SK-N-SH (cell line): ENCODE results near the gene CBFA2T3. TPM values are rescaled to one million over a fixed set of nuclear protein-coding genes. Genes with fewer than 3 reads are reported as not detected.

ENCODE experiments used
- CTCF ChIA-PET: fragments of 300-600, 350-600 bp; formaldehyde crosslinking; extraction: SDS; loops from one replicate; lab custom pipeline; 2021; lab: Yijun Ruan, JAX
- POLR2A ChIA-PET: fragments of 350-600 bp; sonication (Branson Sonifier 250); formaldehyde crosslinking; extraction: SDS; loops from one replicate; lab custom pipeline; 2020; ENCODE audit warnings: antibody characterized with exemption, inconsistent platforms; lab: Yijun Ruan, JAX
- DNase-seq: peaks from one replicate; pipeline ENCODE4 v3.0.0; 2012
- H2AFZ ChIP-seq: fragments of 200-600 bp; sonication (generic); 2 replicates; pipeline ENCODE4 v1.8.1; 2016; ENCODE audit warnings: antibody characterized with exemption, mild to moderate bottlenecking, low read depth
- H3F3A ChIP-seq: fragments of 200-600 bp; sonication (generic); replicated peaks from 2 replicates; pipeline ENCODE3; 2016; ENCODE audit warnings: antibody characterized with exemption, mild to moderate bottlenecking; ENCODE audit not compliant: insufficient read depth
- H3K27ac ChIP-seq, 2 experiments: fragments of 200-500 bp in 1 of 2; fragments of 200-600 bp in 1 of 2; sonication (Bioruptor generic) in 1 of 2; sonication (generic), shearing (Covaris generic) in 1 of 2; 2 replicates each; pipeline versions ENCODE4 v1.5.1 to v1.6.1; 2014 to 2016; ENCODE audit warnings: low read depth in 2 of 2, inconsistent platforms in 1 of 2, low read length in 1 of 2, mild to moderate bottlenecking in 1 of 2, mixed read lengths in 1 of 2
- H3K27me3 ChIP-seq: fragments of 200-600 bp; sonication (generic), shearing (Covaris generic); 2 replicates; pipeline ENCODE4 v1.6.1; 2016; ENCODE audit warnings: mixed run types; ENCODE audit not compliant: insufficient read depth
- H3K36me3 ChIP-seq, 2 experiments: fragments of 200-500 bp in 1 of 2; fragments of 200-600 bp in 1 of 2; sonication (Bioruptor generic) in 1 of 2; sonication (generic) in 1 of 2; replicated peaks in 1 of 2; 2 replicates each; pipeline versions ENCODE3 to v1.5.1; 2014 to 2016; ENCODE audit warnings: low read length in 1 of 2, mild to moderate bottlenecking in 1 of 2; ENCODE audit not compliant: insufficient read depth in 2 of 2, control insufficient read depth in 1 of 2
- H3K4me1 ChIP-seq, 2 experiments: fragments of 200-500 bp in 1 of 2; fragments of 200-600 bp in 1 of 2; sonication (Bioruptor generic) in 1 of 2; sonication (generic), shearing (Covaris generic) in 1 of 2; 2 replicates each; pipeline versions ENCODE4 v1.5.1 to v1.6.1; 2014 to 2016; ENCODE audit warnings: low read depth in 1 of 2, low read length in 1 of 2, mixed run types in 1 of 2; ENCODE audit not compliant: insufficient read depth in 2 of 2, control insufficient read depth in 1 of 2
- H3K4me2 ChIP-seq: fragments of 200-600 bp; sonication (generic), shearing (Covaris generic); 2 replicates; pipeline ENCODE4 v1.6.1; 2017; ENCODE audit warnings: mixed run types
- H3K4me3 ChIP-seq, 2 experiments: fragments of 200-500 bp in 1 of 2; fragments of 200-600 bp in 1 of 2; sonication (Bioruptor generic) in 1 of 2; sonication (generic), shearing (Covaris generic) in 1 of 2; 2 replicates each; pipeline versions ENCODE4 v1.5.1 to v1.8.1; 2014 to 2016; ENCODE audit warnings: low read depth in 2 of 2, inconsistent platforms in 1 of 2, low read length in 1 of 2, mild to moderate bottlenecking in 1 of 2, mixed read lengths in 1 of 2, moderate library complexity in 1 of 2
- H3K79me2 ChIP-seq: fragments of 200-600 bp; sonication (generic); 2 replicates; pipeline ENCODE4 v1.8.1; 2017; ENCODE audit warnings: mild to moderate bottlenecking; ENCODE audit not compliant: insufficient read depth
- H3K9ac ChIP-seq: fragments of 200-600 bp; sonication (generic); 2 replicates; pipeline ENCODE4 v1.6.1; 2017; ENCODE audit warnings: mixed run types
- H3K9me2 ChIP-seq: fragments of 200-600 bp; sonication (generic); 2 replicates; pipeline ENCODE4 v1.6.1; 2017; ENCODE audit warnings: mixed run types
- H3K9me3 ChIP-seq: fragments of 200-600 bp; sonication (generic); 2 replicates; pipeline ENCODE4 v1.6.1; 2017; ENCODE audit warnings: mixed run types, mild to moderate bottlenecking, moderate library complexity
- H4K20me1 ChIP-seq: fragments of 200-600 bp; sonication (generic); 2 replicates; pipeline ENCODE4 v1.6.1; 2017; ENCODE audit warnings: mild to moderate bottlenecking, mixed run types; ENCODE audit not compliant: insufficient read depth
- CHD2 ChIP-seq: fragments of 150-350 bp; IDR thresholded peaks from 2 replicates; pipeline ENCODE4 v1.6.1; 2018; ENCODE audit warnings: low read length; ENCODE audit not compliant: partially characterized antibody
- ELF1 ChIP-seq: IDR thresholded peaks from 2 replicates; pipeline ENCODE4 v1.4.0; 2012
- FOSL2 ChIP-seq: IDR thresholded peaks from 2 replicates; pipeline ENCODE4 v1.4.0; 2012; ENCODE audit warnings: low read depth, mild to moderate bottlenecking, moderate library complexity, borderline replicate concordance
- GABPA ChIP-seq: IDR thresholded peaks from 2 replicates; pipeline ENCODE4 v1.4.0; 2012; ENCODE audit warnings: low read depth, mild to moderate bottlenecking
- MEF2A ChIP-seq: IDR thresholded peaks from 2 replicates; pipeline ENCODE4 v1.4.0; 2012; ENCODE audit warnings: low read depth, borderline replicate concordance
- NRF1 ChIP-seq: IDR thresholded peaks from 2 replicates; pipeline ENCODE4 v1.6.1; 2012; ENCODE audit warnings: low read depth, mild to moderate bottlenecking, low read length
- RCOR1 ChIP-seq: fragments of 150-350 bp; IDR thresholded peaks from 2 replicates; pipeline ENCODE4 v1.6.1; 2017; ENCODE audit warnings: antibody characterized with exemption, low read length
- REST ChIP-seq: IDR thresholded peaks from 2 replicates; pipeline ENCODE4 v1.6.1; 2012; ENCODE audit warnings: mild to moderate bottlenecking, low read depth, low read length, moderate library complexity
- RFX5 ChIP-seq: IDR thresholded peaks from 2 replicates; pipeline ENCODE4 v1.6.1; 2012; ENCODE audit warnings: mild to moderate bottlenecking, improper control_type of control experiment, low read length
- SIN3A ChIP-seq: IDR thresholded peaks from 2 replicates; pipeline ENCODE4 v1.6.1; 2012; ENCODE audit warnings: low read depth, mild to moderate bottlenecking, low read length, moderate library complexity, borderline replicate concordance
- TAF1 ChIP-seq: IDR thresholded peaks from 2 replicates; pipeline ENCODE4 v1.6.1; 2012; ENCODE audit warnings: low read depth, mild to moderate bottlenecking, low read length, moderate library complexity, borderline replicate concordance
- USF2 ChIP-seq: fragments of 150-350 bp; IDR thresholded peaks from 2 replicates; pipeline ENCODE4 v1.6.1; 2017; ENCODE audit warnings: antibody characterized with exemption, low read length, low read depth, borderline replicate concordance
- YY1 ChIP-seq: IDR thresholded peaks from 2 replicates; pipeline ENCODE4 v1.4.0; 2012; ENCODE audit warnings: low read depth, mild to moderate bottlenecking
- ZBTB33 ChIP-seq: IDR thresholded peaks from 2 replicates; pipeline ENCODE4 v1.4.0; 2012; ENCODE audit warnings: low read depth, borderline replicate concordance
- WGBS: methylation state at CpG from one replicate; pipeline ENCODE4 v1.1.6; 2017; ENCODE audit warnings: low lambda C conversion rate; 5-methylcytosine and 5-hydroxymethylcytosine counted together
- polyA plus RNA-seq, 3 experiments: library from polyadenylated mRNA; depleted of rRNA; stranded (reverse); fragments of >200 nt; gene quantifications; 2 replicates each; pipeline ENCODE4 v1.2.3, GENCODE V29; 2012
- TF ChIP-seq, protein P1 (sequence below): IDR thresholded peaks from 2 replicates; pipeline ENCODE4; 2012
- TF ChIP-seq, protein P2 (sequence below): IDR thresholded peaks from 2 replicates; pipeline ENCODE4 v1.4.0; 2012; ENCODE audit warnings: low read depth, borderline replicate concordance

CBFA2T3 gene
- polyA plus RNA-seq, 1 of the 3 experiments (the other 2 are of a cell fraction), result not detected

- H3K4me3 ChIP-seq, result no peak overlapping the region
- H2AFZ ChIP-seq, result no peak overlapping the region
- H4K20me1 ChIP-seq, result no peaks in the 10 kb centered on the region
- no peak overlapping the region for H3K4me2 ChIP-seq
- no peak for DNase-seq
- CTCF ChIA-PET, result no interaction called here
- H3F3A ChIP-seq, result no peaks in the 10 kb centered on the region
- no peaks in the 10 kb centered on the region for H3K4me1 ChIP-seq
- no peaks in the 10 kb centered on the region for H3K9me3 ChIP-seq
- TF ChIP-seq TAF1, result no peak
- TF ChIP-seq YY1, result no peak
- TF ChIP-seq SIN3A, result no peak
- TF ChIP-seq, protein P1, sequence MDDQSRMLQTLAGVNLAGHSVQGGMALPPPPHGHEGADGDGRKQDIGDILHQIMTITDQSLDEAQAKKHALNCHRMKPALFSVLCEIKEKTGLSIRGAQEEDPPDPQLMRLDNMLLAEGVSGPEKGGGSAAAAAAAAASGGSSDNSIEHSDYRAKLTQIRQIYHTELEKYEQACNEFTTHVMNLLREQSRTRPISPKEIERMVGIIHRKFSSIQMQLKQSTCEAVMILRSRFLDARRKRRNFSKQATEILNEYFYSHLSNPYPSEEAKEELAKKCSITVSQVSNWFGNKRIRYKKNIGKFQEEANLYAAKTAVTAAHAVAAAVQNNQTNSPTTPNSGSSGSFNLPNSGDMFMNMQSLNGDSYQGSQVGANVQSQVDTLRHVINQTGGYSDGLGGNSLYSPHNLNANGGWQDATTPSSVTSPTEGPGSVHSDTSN, result no peak
- no peak for TF ChIP-seq RCOR1
- no peak for TF ChIP-seq FOSL2
- TF ChIP-seq NRF1, result no peak
- no peak for TF ChIP-seq ZBTB33
- TF ChIP-seq MEF2A, result no peak
- TF ChIP-seq, all 33 proteins: peak for 0
- no peak overlapping the region for H3K9ac ChIP-seq
- H3K79me2 ChIP-seq, result no peaks in the 10 kb centered on the region
- no peaks in the 10 kb centered on the region for H3K9me2 ChIP-seq
- POLR2A ChIA-PET, result no interaction called here
- H3K27me3 ChIP-seq, result peaks cover 5% of the 10 kb centered on the region; the same call in 1 of the 2 replicates
- WGBS, result 22% methylated on average over 5 of the region's 20 CpGs
- no peak overlapping the region for H3K27ac ChIP-seq
- no peaks in the 10 kb centered on the region for H3K36me3 ChIP-seq
Observed at GRCh38 chr16:89015271-89015859, 38.4 kb upstream of the CBFA2T3 start.

DNA sequence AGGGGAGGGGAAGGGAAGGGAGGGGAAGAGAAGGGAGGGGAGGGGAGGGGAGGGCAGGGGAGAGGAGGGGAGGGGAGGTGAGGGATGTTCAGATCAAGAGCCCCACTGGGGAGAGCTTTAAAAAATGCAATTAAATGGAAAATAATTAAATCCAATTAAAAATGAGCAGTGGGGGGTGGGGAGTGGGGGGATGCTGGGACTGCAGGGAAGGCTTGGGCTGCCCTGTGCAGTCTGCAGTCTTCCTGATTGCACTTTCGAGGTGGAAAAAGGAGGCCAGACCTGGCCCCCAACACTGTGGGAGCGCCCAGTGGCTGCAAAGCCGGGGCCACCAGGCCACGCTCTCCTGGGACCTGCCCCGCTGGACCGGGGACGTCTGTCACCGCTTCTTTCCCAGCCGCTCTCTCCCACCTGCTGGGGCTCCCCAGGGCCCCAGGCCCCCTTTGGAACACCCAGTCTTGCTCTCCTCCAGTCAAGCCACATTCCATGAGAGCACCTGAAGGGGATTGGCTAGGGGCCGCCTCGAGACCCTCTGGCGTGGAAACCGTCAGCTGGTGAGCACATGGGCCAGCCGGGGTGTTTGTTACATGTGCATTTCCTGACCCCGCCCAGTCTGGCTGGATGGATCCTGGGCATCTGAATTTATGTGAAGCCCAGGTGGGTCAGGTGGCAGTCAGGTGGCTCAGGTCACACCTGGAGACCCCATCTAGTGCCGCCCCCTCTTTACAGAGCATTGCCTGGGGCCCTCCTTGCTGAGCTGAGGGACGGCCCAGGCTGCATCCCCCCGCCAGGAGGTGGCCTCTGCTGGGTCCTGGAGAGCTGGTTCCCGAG lies 37.6 kb upstream of the CBFA2T3 start:
- no peak overlapping the region for H3K4me2 ChIP-seq
- no peak overlapping the region for H2AFZ ChIP-seq
- no peak overlapping the region for H3K9ac ChIP-seq
- no peak overlapping the region for H3K27ac ChIP-seq
- no peaks in the 10 kb centered on the region; the same call in 1 of the 2 replicates for H3K27me3 ChIP-seq
- H3K4me3 ChIP-seq, result no peak overlapping the region
- ChIA-PET CTCF (no interaction called here), POLR2A (no interaction called here)
- H3K4me1 ChIP-seq, result no peaks in the 10 kb centered on the region
- no peaks in the 10 kb centered on the region for H3K79me2 ChIP-seq
- 42% methylated on average over 3 of the region's 19 CpGs for WGBS
- H3K36me3 ChIP-seq, result no peaks in the 10 kb centered on the region
- no peaks in the 10 kb centered on the region for H3K9me2 ChIP-seq
- H3K9me3 ChIP-seq, result no peaks in the 10 kb centered on the region
- H3F3A ChIP-seq, result no peaks in the 10 kb centered on the region
- DNase-seq, result no peak
- H4K20me1 ChIP-seq, result no peaks in the 10 kb centered on the region
- TF ChIP-seq GABPA (no peak), SIN3A (no peak), ELF1 (no peak), RFX5 (no peak), REST (no peak), CHD2 (no peak), USF2 (no peak)
- TF ChIP-seq, protein P2, sequence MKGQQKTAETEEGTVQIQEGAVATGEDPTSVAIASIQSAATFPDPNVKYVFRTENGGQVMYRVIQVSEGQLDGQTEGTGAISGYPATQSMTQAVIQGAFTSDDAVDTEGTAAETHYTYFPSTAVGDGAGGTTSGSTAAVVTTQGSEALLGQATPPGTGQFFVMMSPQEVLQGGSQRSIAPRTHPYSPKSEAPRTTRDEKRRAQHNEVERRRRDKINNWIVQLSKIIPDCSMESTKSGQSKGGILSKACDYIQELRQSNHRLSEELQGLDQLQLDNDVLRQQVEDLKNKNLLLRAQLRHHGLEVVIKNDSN, result no peak
